ENCODE results near the gene ECM2.

- TF ChIP-seq CTCF (IDR thresholded peaks at IDR 0.05) (no peak), POLR2A (IDR thresholded peaks at IDR 0.05) (no peak)
Measured at GRCh38 chr9:92484563-92484962, 51.2 kb downstream of the ECM2 start.
